ENCODE results near the gene POP4.

Gene POP4

GRCh38 chr19:29563486-29564101 is 42.5 kb upstream of the POP4 start:
- no peak for ATAC-seq (ENCODE audit: insufficient read depth, low read depth)

GRCh38 chr19:29564574-29565005 is 41.5 kb upstream of the POP4 start:
- no peak overlapping the region for H3K4me3 ChIP-seq (ENCODE audit: low read depth in 1 of 2, low read length in 2 of 2)
- no peaks in the 10 kb centered on the region for H3K36me3 ChIP-seq (ENCODE audit: insufficient read depth, low read length)
- H2AFZ ChIP-seq (ENCODE audit: low read depth, low read length): no peak overlapping the region
- H3K9ac ChIP-seq (ENCODE audit: low read depth, low read length): no peak overlapping the region
- no peak overlapping the region for H3K27ac ChIP-seq (ENCODE audit: low read length)
- no peaks in the 10 kb centered on the region for H3K79me2 ChIP-seq (ENCODE audit: insufficient read depth, low read length)
- no peaks in the 10 kb centered on the region for H4K20me1 ChIP-seq (ENCODE audit: insufficient read depth, low read length)
- no peaks in the 10 kb centered on the region for H3K4me1 ChIP-seq (ENCODE audit: insufficient read depth, low read length)
- TF ChIP-seq EZH2 (IDR thresholded peaks at IDR 0.05; ENCODE audit: borderline replicate concordance, low read depth, low read length, severe bottlenecking) (no peak), CTCF (IDR thresholded peaks at IDR 0.05; ENCODE audit: borderline replicate concordance, extremely low read depth, low read length, poor library complexity, severe bottlenecking) (no peak)
- H3K4me2 ChIP-seq (ENCODE audit: insufficient read depth, low read length): no peak overlapping the region
- no peaks in the 10 kb centered on the region for H3K9me3 ChIP-seq (ENCODE audit: insufficient read depth, low read length, severe bottlenecking)
- DNase-seq (no peak), ATAC-seq (ENCODE audit: insufficient read depth, low read depth) (no peak)
- peaks cover 2% of the 10 kb centered on the region for H3K27me3 ChIP-seq (ENCODE audit: insufficient read depth, low read length, poor library complexity)

More at GRCh38 chr19:29563486-29564101, 42.5 kb upstream of the POP4 start:
- no peak overlapping the region for H3K9ac ChIP-seq (ENCODE audit: low read depth, low read length)
- TF ChIP-seq EZH2 (IDR thresholded peaks at IDR 0.05; ENCODE audit: borderline replicate concordance, low read depth, low read length, severe bottlenecking) (no peak), CTCF (IDR thresholded peaks at IDR 0.05; ENCODE audit: borderline replicate concordance, extremely low read depth, low read length, poor library complexity, severe bottlenecking) (no peak)
- no peaks in the 10 kb centered on the region for H3K9me3 ChIP-seq (ENCODE audit: insufficient read depth, low read length, severe bottlenecking)
- no peaks in the 10 kb centered on the region for H3K79me2 ChIP-seq (ENCODE audit: insufficient read depth, low read length)
- H3K4me1 ChIP-seq (ENCODE audit: insufficient read depth, low read length): no peaks in the 10 kb centered on the region
- H3K27ac ChIP-seq (ENCODE audit: low read length): no peak overlapping the region
- H2AFZ ChIP-seq (ENCODE audit: low read depth, low read length): no peak overlapping the region
- no peak for DNase-seq
- H3K27me3 ChIP-seq (ENCODE audit: insufficient read depth, low read length, poor library complexity): peaks cover 2% of the 10 kb centered on the region
- H3K36me3 ChIP-seq (ENCODE audit: insufficient read depth, low read length): no peaks in the 10 kb centered on the region
- no peak overlapping the region for H3K4me2 ChIP-seq (ENCODE audit: insufficient read depth, low read length)
- H3K4me3 ChIP-seq (ENCODE audit: low read depth in 1 of 2, low read length in 2 of 2): no peak overlapping the region
- H4K20me1 ChIP-seq (ENCODE audit: insufficient read depth, low read length): no peaks in the 10 kb centered on the region

- Histone ChIP-seq H3K36me3 (ENCODE audit: insufficient read depth, low read length) (no peaks in the 10 kb centered on the region), H3K79me2 (ENCODE audit: insufficient read depth, low read length) (no peaks in the 10 kb centered on the region), H3K9me3 (ENCODE audit: insufficient read depth, low read length, severe bottlenecking) (no peaks in the 10 kb centered on the region), H3K9ac (ENCODE audit: low read depth, low read length) (no peak overlapping the region), H3K4me3 (ENCODE audit: low read depth in 1 of 2, low read length in 2 of 2) (no peak overlapping the region), H4K20me1 (ENCODE audit: insufficient read depth, low read length) (no peaks in the 10 kb centered on the region), H2AFZ (ENCODE audit: low read depth, low read length) (no peak overlapping the region), H3K27ac (ENCODE audit: low read length) (no peak overlapping the region), H3K4me2 (ENCODE audit: insufficient read depth, low read length) (no peak overlapping the region), H3K4me1 (ENCODE audit: insufficient read depth, low read length) (no peaks in the 10 kb centered on the region), H3K27me3 (ENCODE audit: insufficient read depth, low read length, poor library complexity) (peaks cover 2% of the 10 kb centered on the region)
- DNase-seq (no peak), ATAC-seq (ENCODE audit: insufficient read depth, low read depth) (no peak)
- no peak for TF ChIP-seq CTCF (IDR thresholded peaks at IDR 0.05; ENCODE audit: borderline replicate concordance, extremely low read depth, low read length, poor library complexity, severe bottlenecking)
- TF ChIP-seq EZH2 (IDR thresholded peaks at IDR 0.05; ENCODE audit: borderline replicate concordance, low read depth, low read length, severe bottlenecking): no peak
Observed at GRCh38 chr19:29565171-29565570, 40.9 kb upstream of the POP4 start.

All from DND-41 (cell line).